GM18505 (cell line): Measurements from ENCODE around the gene IGF2BP3.

Experiments used
- ATAC-seq: cut with Tn5 transposase; IDR thresholded peaks from one replicate; pipeline ENCODE4 v1.9.1; 2021; ENCODE audit not compliant: unreplicated experiment
- POLR2A ChIP-seq: IDR thresholded peaks from 4 replicates; pipeline ENCODE4 v1.6.1; 2011; ENCODE audit warnings: borderline replicate concordance; ENCODE audit not compliant: insufficient read depth, insufficient read length; ENCODE audit errors: extremely low read depth

IGF2BP3 gene

GRCh38 chr7:23369695-23370404 lies 100.4 kb downstream of the IGF2BP3 start:
- no peak for TF ChIP-seq POLR2A
- no peak for ATAC-seq

GRCh38 chr7:23369100-23369499 lies 101.2 kb downstream of the IGF2BP3 start:
- TF ChIP-seq POLR2A: no peak
- no peak for ATAC-seq

GRCh38 chr7:23358152-23358674 lies 112.1 kb downstream of the IGF2BP3 start:
- TF ChIP-seq POLR2A: no peak
- no peak for ATAC-seq

- no peak for ATAC-seq
- TF ChIP-seq POLR2A: no peak
These were observed 112.8 kb downstream of the IGF2BP3 start for GRCh38 chr7:23357190-23358093.

GRCh38 chr7:23356726-23357125 lies 113.6 kb downstream of the IGF2BP3 start:
- ATAC-seq: no peak
- TF ChIP-seq POLR2A: no peak

- no peak for ATAC-seq
- TF ChIP-seq POLR2A: no peak
These were observed 114.1 kb downstream of the IGF2BP3 start for GRCh38 chr7:23356168-23356567.

- ATAC-seq: no peak
- TF ChIP-seq POLR2A: no peak
These were observed 117.1 kb downstream of the IGF2BP3 start for GRCh38 chr7:23353172-23353571.

- no peak for TF ChIP-seq POLR2A
- ATAC-seq: no peak
These were observed 119.8 kb downstream of the IGF2BP3 start for GRCh38 chr7:23350466-23350865.

- TF ChIP-seq POLR2A: no peak
- ATAC-seq: no peak
These were observed 120.7 kb downstream of the IGF2BP3 start for GRCh38 chr7:23349484-23350157.

GRCh38 chr7:23347682-23348180 lies 122.6 kb downstream of the IGF2BP3 start:
- TF ChIP-seq POLR2A: no peak
- no peak for ATAC-seq

- ATAC-seq: no peak
- no peak for TF ChIP-seq POLR2A
These were observed 123.1 kb downstream of the IGF2BP3 start for GRCh38 chr7:23347033-23347681.

- no peak for ATAC-seq
- no peak for TF ChIP-seq POLR2A
These were observed 124.0 kb downstream of the IGF2BP3 start for GRCh38 chr7:23346316-23346715.
